Measurements from ENCODE around the gene TRIP13. TPM values are rescaled to one million over a fixed set of nuclear protein-coding genes. Genes with fewer than 3 reads are reported as not detected.

Gene TRIP13
- total RNA-seq, 1 experiment from 2014 or later: 21.4 TPM

GRCh38 chr5:963310-963672 is 70.6 kb downstream of the TRIP13 start:
- BruUV-seq (replicated peaks): no TSS peak
- peaks cover 36% of the 10 kb centered on the region for H3K27me3 Mint-ChIP-seq (ENCODE audit: insufficient read depth, unreplicated experiment)

GRCh38 chr5:963673-964531 is 71.2 kb downstream of the TRIP13 start:
- Mint-ChIP-seq H3K27me3 (ENCODE audit: insufficient read depth, unreplicated experiment) (peaks cover 43% of the 10 kb centered on the region), H3K9me3 (ENCODE audit: unreplicated experiment) (no peaks in the 10 kb centered on the region), H3K36me3 (ENCODE audit: insufficient read depth, unreplicated experiment) (no peaks in the 10 kb centered on the region), H3K4me1 (ENCODE audit: insufficient read depth, unreplicated experiment) (peaks cover 10% of the 10 kb centered on the region), H3K27ac (ENCODE audit: low read depth, unreplicated experiment) (no peak overlapping the region), H3K4me3 (ENCODE audit: unreplicated experiment) (no peak overlapping the region)
- no TSS peak for BruUV-seq (replicated peaks)
- TF ChIP-seq CTCF (IDR thresholded peaks at IDR 0.05; ENCODE audit: unreplicated experiment): no peak
- POLR2A ChIA-PET: no interaction called here
- CTCF ChIA-PET: no interaction called here
- no peak for DNase-seq (ENCODE audit: unreplicated experiment)
- intact Hi-C loops (cut with micrococcal nuclease): no loop called here

More at GRCh38 chr5:963310-963672, 70.6 kb downstream of the TRIP13 start:
- Mint-ChIP-seq H3K9me3 (ENCODE audit: unreplicated experiment) (no peaks in the 10 kb centered on the region), H3K4me3 (ENCODE audit: unreplicated experiment) (no peak overlapping the region), H3K27ac (ENCODE audit: low read depth, unreplicated experiment) (no peak overlapping the region), H3K4me1 (ENCODE audit: insufficient read depth, unreplicated experiment) (peaks cover 10% of the 10 kb centered on the region), H3K36me3 (ENCODE audit: insufficient read depth, unreplicated experiment) (no peaks in the 10 kb centered on the region)
- CTCF ChIA-PET: no interaction called here
- no peak for DNase-seq (ENCODE audit: unreplicated experiment)
- POLR2A ChIA-PET: no interaction called here
- intact Hi-C loops (cut with micrococcal nuclease): no loop called here
- TF ChIP-seq CTCF (IDR thresholded peaks at IDR 0.05; ENCODE audit: unreplicated experiment): no peak

GRCh38 chr5:964821-965220 is 72.1 kb downstream of the TRIP13 start:
- no peak for TF ChIP-seq CTCF (IDR thresholded peaks at IDR 0.05; ENCODE audit: unreplicated experiment)
- BruUV-seq (replicated peaks): no TSS peak
- no peak overlapping the region for H3K27ac Mint-ChIP-seq (ENCODE audit: low read depth, unreplicated experiment)
- ChIA-PET POLR2A (no interaction called here), CTCF (interaction anchor here (0.6 kb wide), 1 partner anchor 907 kb away, joined by 3 read pairs; no protein-coding TSS in a partner anchor)
- H3K4me3 Mint-ChIP-seq (ENCODE audit: unreplicated experiment): no peak overlapping the region
- peaks cover 52% of the 10 kb centered on the region for H3K27me3 Mint-ChIP-seq (ENCODE audit: insufficient read depth, unreplicated experiment)
- intact Hi-C loops (cut with micrococcal nuclease): no loop called here
- H3K9me3 Mint-ChIP-seq (ENCODE audit: unreplicated experiment): no peaks in the 10 kb centered on the region
- no peak for DNase-seq (ENCODE audit: unreplicated experiment)
- H3K4me1 Mint-ChIP-seq (ENCODE audit: insufficient read depth, unreplicated experiment): peaks cover 10% of the 10 kb centered on the region
- no peaks in the 10 kb centered on the region for H3K36me3 Mint-ChIP-seq (ENCODE audit: insufficient read depth, unreplicated experiment)

GRCh38 chr5:965604-966344 is 73.1 kb downstream of the TRIP13 start:
- intact Hi-C loops (cut with micrococcal nuclease): no loop called here

More at GRCh38 chr5:965604-966344, 73.1 kb downstream of the TRIP13 start:
- BruUV-seq (replicated peaks): no TSS peak
- no peaks in the 10 kb centered on the region for H3K36me3 Mint-ChIP-seq (ENCODE audit: insufficient read depth, unreplicated experiment)
- no peak overlapping the region for H3K4me3 Mint-ChIP-seq (ENCODE audit: unreplicated experiment)
- H3K9me3 Mint-ChIP-seq (ENCODE audit: unreplicated experiment): peaks cover 1% of the 10 kb centered on the region
- peaks cover 3% of the 10 kb centered on the region for H3K4me1 Mint-ChIP-seq (ENCODE audit: insufficient read depth, unreplicated experiment)
- ChIA-PET CTCF (interaction anchor here (0.6 kb wide), 1 partner anchor 908 kb away, joined by 3 read pairs; no protein-coding TSS in a partner anchor), POLR2A (no interaction called here)
- TF ChIP-seq CTCF (IDR thresholded peaks at IDR 0.05; ENCODE audit: unreplicated experiment): no peak
- H3K27me3 Mint-ChIP-seq (ENCODE audit: insufficient read depth, unreplicated experiment): peaks cover 55% of the 10 kb centered on the region
- H3K27ac Mint-ChIP-seq (ENCODE audit: low read depth, unreplicated experiment): no peak overlapping the region
- DNase-seq (ENCODE audit: unreplicated experiment): no peak

Measured in MCF 10A (cell line).